ENCODE results near the gene TEAD3. TPM values are rescaled to one million over a fixed set of nuclear protein-coding genes. Genes with fewer than 3 reads are reported as not detected.

Gene TEAD3
- total RNA-seq, 1 donor from 2014 or later: 75.5 TPM

DNA sequence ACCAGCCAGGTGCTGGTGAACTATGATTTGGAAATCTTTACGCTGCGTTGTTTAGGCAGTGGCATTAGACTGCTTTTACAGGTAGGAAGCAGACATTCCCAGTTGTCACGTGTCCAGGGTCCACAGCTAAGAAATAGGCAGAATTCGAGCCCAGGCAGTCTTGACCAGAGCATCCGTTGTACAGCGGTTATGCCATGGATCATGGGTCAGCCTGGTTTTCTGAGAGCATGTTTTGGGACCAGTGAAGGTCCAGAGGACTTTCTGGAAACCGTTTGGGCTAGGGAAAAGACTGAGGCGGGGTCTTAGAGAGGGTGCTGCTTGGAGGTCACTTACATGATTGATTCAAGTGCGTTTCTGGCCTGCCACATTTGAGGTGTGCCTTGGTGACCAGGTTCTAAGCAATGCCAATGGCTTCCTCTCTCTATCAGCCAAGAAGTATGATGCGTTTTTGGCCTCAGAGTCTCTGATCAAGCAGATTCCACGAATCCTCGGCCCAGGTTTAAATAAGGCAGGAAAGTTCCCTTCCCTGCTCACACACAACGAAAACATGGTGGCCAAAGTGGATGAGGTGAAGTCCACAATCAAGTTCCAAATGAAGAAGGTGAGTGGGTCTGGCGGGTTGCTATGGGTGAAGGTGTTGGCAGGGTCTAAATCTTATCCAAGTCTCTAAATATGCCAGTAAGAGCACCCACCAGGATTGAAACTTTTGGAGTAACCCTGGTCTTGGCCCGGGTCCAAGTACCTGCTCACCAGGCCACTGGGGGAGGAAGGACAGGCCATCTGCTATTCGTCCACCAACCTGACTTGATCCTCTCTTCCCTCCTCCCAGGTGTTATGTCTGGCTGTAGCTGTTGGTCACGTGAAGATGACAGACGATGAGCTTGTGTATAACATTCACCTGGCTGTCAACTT lies 26.9 kb downstream of the TEAD3 start:
- Histone ChIP-seq H3K9me3 (ENCODE audit: insufficient read depth, low read depth, low read length) (no peaks in the 10 kb centered on the region), H3K36me3 (ENCODE audit: insufficient read depth, low read length) (peaks cover 33% of the 10 kb centered on the region), H3K4me1 (ENCODE audit: insufficient read depth, low read length) (peaks cover 24% of the 10 kb centered on the region), H3K79me2 (ENCODE audit: insufficient read depth, low read length) (peaks cover 49% of the 10 kb centered on the region), H3K9ac (ENCODE audit: low read length) (peak overlapping the region; percentile 94), H3K4me2 (ENCODE audit: low read length) (peak overlapping the region; percentile 98), H3K4me3 (ENCODE audit: insufficient read depth, low read depth, low read length) (peak overlapping the region; percentile 99), H3K27me3 (ENCODE audit: insufficient read depth, low read length) (no peaks in the 10 kb centered on the region), H3K27ac (ENCODE audit: low read depth, low read length) (peak overlapping the region; percentile 88), H4K20me1 (ENCODE audit: insufficient read depth, low read length) (peaks cover 64% of the 10 kb centered on the region), H2AFZ (ENCODE audit: low read depth, low read length) (no peak overlapping the region)
- H3K4me3 Mint-ChIP-seq (ENCODE audit: unreplicated experiment): peak overlapping the region; percentile 100
- no peak for DNase-seq (ENCODE audit: low read depth)
- peaks cover 9% of the 10 kb centered on the region for H3K4me1 Mint-ChIP-seq (ENCODE audit: low read depth, unreplicated experiment)
- no peak for FAIRE-seq
- no peaks in the 10 kb centered on the region for H3K27me3 Mint-ChIP-seq (ENCODE audit: low read depth, unreplicated experiment)
- H3K27ac Mint-ChIP-seq (ENCODE audit: unreplicated experiment): peak overlapping the region; percentile 85
- TF ChIP-seq EZH2 (IDR thresholded peaks at IDR 0.05; ENCODE audit: insufficient read depth, low read length) (no peak), CTCF (IDR thresholded peaks at IDR 0.05; ENCODE audit: insufficient read depth, low read depth, low read length) (no peak)
- peaks cover 27% of the 10 kb centered on the region for H3K36me3 Mint-ChIP-seq (ENCODE audit: low read depth, unreplicated experiment)
- peaks cover 7% of the 10 kb centered on the region for H3K9me3 Mint-ChIP-seq (ENCODE audit: unreplicated experiment)

DNA sequence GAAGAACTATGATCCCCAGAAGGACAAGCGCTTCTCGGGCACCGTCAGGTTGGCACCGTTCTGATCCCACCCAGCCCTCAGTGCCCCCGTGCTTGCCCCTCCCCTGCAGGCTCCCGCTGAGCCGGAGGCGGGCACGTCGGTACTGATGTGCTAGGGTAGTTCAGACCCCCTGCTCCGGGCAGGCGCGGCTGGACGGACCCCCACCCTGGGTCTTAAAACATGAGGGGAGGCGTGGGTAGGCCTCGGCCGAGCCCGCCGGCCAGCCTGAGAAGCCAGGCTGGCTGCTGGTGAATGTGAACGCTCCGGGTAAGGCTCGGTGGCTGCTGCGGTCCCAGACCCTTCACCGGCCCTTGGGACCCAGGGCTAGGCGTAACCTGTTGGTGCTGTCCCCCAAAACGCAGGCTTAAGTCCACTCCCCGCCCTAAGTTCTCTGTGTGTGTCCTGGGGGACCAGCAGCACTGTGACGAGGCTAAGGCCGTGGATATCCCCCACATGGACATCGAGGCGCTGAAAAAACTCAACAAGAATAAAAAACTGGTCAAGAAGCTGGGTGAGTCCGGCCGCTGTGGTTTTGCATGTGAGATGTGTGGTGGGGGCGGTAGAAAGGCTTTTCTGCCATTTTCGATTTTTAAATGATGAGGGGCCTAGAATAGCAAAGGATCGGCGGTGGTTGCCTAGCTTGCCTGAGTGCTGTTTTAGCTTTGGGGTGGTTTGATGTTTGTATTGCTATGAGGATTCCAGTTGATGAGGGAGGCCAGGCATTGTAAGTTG lies 27.7 kb downstream of the TEAD3 start:
- Mint-ChIP-seq H3K27ac (ENCODE audit: unreplicated experiment) (peak overlapping the region; percentile 85), H3K36me3 (ENCODE audit: low read depth, unreplicated experiment) (peaks cover 29% of the 10 kb centered on the region), H3K27me3 (ENCODE audit: low read depth, unreplicated experiment) (no peaks in the 10 kb centered on the region), H3K9me3 (ENCODE audit: unreplicated experiment) (peaks cover 7% of the 10 kb centered on the region), H3K4me3 (ENCODE audit: unreplicated experiment) (peak overlapping the region; percentile 100), H3K4me1 (ENCODE audit: low read depth, unreplicated experiment) (peaks cover 9% of the 10 kb centered on the region)
- DNase-seq (ENCODE audit: low read depth) (no peak), FAIRE-seq (no peak)
- peaks cover 33% of the 10 kb centered on the region for H3K36me3 ChIP-seq (ENCODE audit: insufficient read depth, low read length)
- H3K9ac ChIP-seq (ENCODE audit: low read length): peak overlapping the region; percentile 94
- H3K79me2 ChIP-seq (ENCODE audit: insufficient read depth, low read length): peaks cover 49% of the 10 kb centered on the region
- H3K4me2 ChIP-seq (ENCODE audit: low read length): peak overlapping the region; percentile 98
- H4K20me1 ChIP-seq (ENCODE audit: insufficient read depth, low read length): peaks cover 55% of the 10 kb centered on the region
- no peaks in the 10 kb centered on the region for H3K27me3 ChIP-seq (ENCODE audit: insufficient read depth, low read length)
- H3K4me3 ChIP-seq (ENCODE audit: insufficient read depth, low read depth, low read length): peak overlapping the region; percentile 99
- H3K4me1 ChIP-seq (ENCODE audit: insufficient read depth, low read length): peaks cover 24% of the 10 kb centered on the region
- TF ChIP-seq CTCF (IDR thresholded peaks at IDR 0.05; ENCODE audit: insufficient read depth, low read depth, low read length): no peak
- no peak for TF ChIP-seq EZH2 (IDR thresholded peaks at IDR 0.05; ENCODE audit: insufficient read depth, low read length)
- H2AFZ ChIP-seq (ENCODE audit: low read depth, low read length): no peak overlapping the region
- peak overlapping the region; percentile 88 for H3K27ac ChIP-seq (ENCODE audit: low read depth, low read length)
- no peaks in the 10 kb centered on the region for H3K9me3 ChIP-seq (ENCODE audit: insufficient read depth, low read depth, low read length)

Measured in astrocyte (in vitro differentiated cells and primary cell).